ENCODE data around the gene ETS2.
"Not testable (repeated sequence)": the region's sequence is repeated elsewhere in the genome, so short reads cannot be mapped to it uniquely, and the experiment has no call there.

Gene ETS2

GRCh38 chr21:38839328-38840286, 33.9 kb downstream of the ETS2 start:
- no peak for DNase-seq

DNA sequence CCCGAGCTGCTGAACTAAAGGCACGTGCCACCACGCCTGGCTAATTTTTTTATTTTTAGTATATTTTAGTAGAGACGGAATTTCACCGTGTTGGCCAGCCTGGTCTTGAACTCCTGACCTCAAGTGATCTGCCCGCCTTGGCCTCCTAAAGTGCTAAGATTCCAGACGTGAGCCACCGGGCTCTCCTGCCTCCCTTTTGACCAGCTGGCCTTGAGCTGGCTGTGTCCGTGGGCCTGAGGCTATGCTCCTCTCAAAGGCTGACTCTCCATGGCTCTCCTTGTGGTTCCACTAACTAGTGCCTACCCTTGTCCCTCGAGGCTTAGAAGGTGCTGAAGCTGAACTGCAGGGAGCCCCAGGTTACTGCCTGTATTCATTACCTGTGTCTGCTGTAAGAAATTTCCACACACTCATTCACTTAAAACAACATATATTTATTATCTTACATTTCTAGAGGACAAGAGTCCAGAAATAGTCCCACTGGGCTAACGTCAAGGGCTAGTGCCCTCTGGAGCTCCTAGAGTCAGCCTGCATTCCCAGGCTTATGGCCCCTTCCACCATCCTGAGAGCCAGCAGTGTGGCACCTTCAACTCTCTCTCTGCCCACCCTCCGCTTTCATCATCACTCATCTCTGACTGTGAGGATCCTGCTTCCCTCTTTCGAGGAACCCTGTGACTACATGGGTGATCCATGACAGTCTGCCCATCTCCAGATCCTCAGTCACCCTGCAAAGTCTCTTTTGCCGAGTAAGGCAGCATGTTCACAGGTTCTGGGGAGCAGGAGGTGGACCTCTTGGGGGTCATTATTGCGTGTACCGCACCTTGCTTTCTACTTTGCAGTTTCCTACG, 34.9 kb downstream of the ETS2 start:
- no peak for DNase-seq

- DNase-seq = no peak
Observed at GRCh38 chr21:38841472-38841871, 35.7 kb downstream of the ETS2 start.

GRCh38 chr21:38842079-38842478, 36.4 kb downstream of the ETS2 start:
- no peak for DNase-seq

DNA sequence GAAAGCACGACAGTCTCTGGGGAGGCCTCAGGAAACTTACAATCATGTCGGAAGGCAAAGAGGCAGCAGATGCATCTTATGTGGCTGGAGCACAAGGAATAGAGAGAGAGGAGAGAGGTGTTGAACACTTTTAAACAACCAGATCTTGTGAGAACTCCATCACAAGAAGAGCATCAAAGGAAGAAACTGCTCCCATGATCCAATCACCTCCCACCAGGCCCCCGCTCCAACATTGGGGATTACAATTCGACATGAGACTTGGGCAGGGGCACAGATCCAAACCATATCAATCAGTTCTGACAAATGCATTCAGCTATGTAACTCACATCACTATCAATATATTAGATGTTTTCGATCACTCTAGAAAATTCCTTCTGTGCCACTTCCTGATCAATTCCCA, 37.6 kb downstream of the ETS2 start:
- no peak for DNase-seq

GRCh38 chr21:38843806-38844503, 38.2 kb downstream of the ETS2 start:
- no peak for DNase-seq

DNA sequence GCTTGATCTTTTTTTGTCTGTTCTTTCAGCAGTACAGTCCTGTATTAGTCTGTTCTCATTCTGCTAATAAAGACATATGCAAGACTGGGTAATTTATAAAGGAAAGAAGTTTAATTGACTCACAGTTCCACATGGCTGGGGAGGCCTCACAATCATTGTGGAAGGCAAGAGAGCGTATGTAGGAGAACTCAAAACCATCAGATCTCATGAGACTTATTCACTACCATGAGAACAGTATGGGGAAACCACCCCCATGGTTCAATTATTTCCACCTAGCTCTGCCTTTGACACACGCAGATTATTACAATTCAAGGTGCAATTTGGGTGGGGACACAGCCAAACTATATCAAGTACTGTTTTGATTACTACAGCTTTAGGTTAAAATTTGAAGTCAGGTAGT, 39.6 kb downstream of the ETS2 start:
- not testable (repeated sequence) for DNase-seq

GRCh38 chr21:38847556-38847955, 41.8 kb downstream of the ETS2 start:
- DNase-seq = no peak

DNA sequence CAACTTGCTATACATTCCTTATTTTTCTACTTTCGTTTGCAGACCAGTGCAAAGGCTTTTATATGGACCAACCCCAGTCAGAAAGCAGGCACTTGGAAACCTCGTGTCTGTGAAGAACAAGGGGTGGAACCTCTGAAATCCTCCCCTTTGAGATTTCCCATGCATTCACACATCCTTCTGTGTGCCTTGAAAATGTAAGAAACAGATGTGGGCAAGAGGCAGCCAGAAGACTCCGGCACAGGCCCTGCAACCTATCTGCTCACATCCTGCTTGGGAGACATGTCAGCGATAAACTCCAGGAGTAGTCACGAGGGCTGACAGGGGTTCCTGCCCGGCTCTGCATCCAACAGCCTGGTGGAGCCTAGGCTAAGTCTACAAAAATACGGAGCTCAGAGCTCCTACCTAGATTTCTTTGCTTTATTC, 42.5 kb downstream of the ETS2 start:
- DNase-seq = no peak

DNA sequence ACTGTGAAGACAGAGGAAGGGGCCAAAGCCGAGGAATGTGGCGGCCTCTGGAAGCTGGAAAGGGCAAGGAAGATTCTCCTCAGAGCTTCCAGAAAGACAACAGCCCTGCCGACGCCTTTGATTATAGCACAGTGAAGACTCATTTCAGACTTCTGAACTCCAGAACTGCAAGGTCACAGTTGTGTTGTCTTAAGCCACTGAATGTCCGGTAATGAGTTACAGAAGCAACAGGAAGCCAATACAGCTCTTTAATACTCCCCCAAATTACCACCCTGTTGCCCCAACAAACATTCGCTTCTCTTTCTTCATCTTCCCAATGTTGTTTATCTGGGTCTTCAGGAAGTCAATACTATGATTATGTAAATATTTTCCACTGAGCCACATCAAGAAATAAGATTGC, 44.0 kb downstream of the ETS2 start:
- DNase-seq = no peak

DNA sequence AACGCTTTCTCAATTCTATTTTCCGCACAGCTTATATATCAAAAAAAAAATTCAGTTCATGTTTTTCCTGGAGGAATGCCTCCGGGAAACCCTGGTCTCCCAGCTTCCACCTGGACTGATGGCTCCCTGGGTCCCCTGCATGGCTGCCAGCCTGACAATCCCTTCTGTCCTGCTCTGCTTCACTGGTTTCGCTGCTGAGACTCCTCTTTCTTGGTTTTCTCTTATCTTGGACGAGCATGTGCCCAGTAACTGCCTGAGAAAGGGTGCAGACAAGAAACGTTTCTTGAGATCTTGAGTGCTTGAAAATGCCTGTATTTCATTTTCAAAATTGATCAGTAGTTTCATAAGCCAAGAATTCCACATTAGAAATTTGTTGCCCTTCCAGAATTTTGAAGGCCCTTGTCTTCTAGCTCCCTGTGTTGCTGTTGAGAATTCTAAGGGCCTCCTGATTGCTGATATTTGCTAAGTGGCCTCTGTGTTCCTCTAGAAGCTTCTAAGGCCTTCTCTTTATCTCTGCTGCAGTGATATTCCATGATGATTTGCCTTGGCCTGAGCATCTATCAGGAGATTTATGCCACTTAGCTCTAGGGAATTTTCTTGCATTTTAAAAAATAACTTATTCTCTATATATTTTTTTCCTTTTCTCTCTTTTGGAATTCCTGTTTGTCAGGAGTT, 44.7 kb downstream of the ETS2 start:
- no peak for DNase-seq

DNA sequence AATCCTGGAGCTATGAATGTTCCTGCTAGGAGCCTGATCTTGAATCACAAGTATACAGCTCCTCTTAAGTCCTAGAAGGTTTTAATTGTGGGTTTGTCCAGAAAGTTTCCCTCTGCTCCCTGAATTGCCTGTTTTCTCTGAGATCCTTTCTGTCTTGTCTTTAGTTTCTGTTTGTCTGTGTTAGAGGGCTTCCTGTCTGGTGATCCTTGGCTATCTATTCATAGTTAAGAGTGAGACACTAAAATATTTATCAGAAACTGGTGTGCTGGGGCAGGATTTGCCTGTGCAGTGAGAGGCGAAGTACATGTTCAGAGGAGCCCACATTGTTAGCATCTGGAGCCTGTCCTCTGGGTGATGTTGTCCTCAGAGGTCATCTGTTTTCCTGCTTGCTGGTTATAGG, 45.4 kb downstream of the ETS2 start:
- no peak for DNase-seq

- DNase-seq = no peak
Observed at GRCh38 chr21:38852278-38852677, 46.5 kb downstream of the ETS2 start.

- DNase-seq = no peak
Observed at GRCh38 chr21:38852708-38853107, 47.0 kb downstream of the ETS2 start.

DNA sequence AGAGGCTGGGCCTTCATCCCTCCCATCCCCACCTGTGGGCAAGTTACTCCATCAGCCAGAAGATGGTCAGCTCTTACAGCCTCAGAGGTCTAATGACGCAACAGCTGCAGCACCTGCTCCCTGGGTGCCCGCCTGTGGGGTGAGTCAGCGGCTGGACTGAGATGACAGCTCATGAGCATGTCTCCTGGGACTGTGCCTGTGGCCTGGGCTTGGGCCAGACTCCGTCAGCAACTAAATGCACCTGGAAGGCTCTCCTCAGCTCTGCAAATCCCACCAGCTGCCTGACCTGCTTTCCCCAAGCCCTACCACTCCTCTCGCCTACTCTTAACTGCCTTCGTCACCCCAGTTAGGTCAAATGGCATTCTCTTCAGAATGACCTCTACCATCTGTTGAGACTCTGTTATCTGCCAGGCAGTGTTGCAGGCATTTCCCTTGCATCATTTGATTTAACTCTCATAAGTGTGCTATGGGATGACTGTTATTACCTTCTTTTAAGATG, 47.7 kb downstream of the ETS2 start:
- no peak for DNase-seq

DNA sequence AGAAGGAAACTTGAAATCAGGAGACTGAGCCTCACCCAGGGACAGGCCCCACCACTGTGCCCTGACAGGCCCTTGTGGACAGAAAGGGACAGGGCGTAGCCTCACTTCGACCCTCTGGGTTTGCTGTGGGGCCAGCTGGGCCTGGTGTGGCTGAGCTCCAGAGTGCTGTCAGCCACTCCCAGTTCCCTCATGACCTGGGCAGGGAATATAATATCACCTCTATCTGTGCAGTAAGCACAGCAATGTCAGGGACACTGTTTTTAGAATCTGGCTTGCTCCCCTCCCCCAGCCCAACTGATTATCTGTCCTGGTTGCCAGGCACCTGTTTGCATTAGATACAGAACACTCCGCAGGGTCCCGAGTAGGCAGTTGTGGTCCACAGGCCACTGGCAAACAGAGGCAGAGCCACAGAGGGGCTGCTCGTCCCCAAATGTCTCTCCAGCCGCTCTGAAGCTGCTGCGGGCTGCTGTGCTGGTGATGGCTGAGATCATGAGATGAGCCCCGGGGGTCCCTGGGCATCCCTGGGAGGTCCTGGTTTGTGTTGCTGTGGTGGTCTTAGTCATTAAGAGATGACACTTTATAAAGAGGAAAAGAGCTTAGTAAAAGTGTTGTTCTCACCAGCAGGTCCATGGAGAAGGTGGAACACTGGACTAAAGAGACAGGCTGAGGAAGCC, 51.6 kb downstream of the ETS2 start:
- DNase-seq = no peak

GRCh38 chr21:38858026-38858811, 52.5 kb downstream of the ETS2 start:
- no peak for DNase-seq

GRCh38 chr21:38858812-38859205, 53.1 kb downstream of the ETS2 start:
- no peak for DNase-seq

DNA sequence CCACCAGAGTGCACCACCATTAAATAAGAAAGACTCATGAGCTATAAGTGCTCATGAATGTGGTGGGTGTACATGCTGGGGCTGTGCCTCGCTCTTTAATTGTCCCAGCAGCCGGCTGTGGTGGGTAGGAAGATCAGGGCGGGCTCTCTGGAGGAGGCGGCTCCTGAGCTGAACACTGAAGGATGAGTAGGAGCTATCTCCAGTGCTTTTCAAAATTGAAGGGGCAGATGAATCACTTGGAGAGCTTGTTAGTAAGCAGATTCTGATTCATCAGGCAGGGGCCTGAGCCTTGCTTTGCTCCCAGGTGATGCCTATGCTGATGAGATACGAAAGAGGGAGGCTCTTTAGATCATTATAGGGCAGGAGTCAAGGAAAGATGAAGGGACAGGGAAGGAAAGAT, 54.1 kb downstream of the ETS2 start:
- no peak for DNase-seq

GRCh38 chr21:38861056-38861455, 55.3 kb downstream of the ETS2 start:
- peak; percentile 9 for DNase-seq

Measured in retina (tissue), 1 donor.